ENCODE measurements around the gene OPRL1.
A peak's percentile ranks its signal among the peaks of the same experiment; 100 is the strongest.

The OPRL1 gene

GRCh38 chr20:64101731-64102621, 22.1 kb downstream of the OPRL1 start (continued):
- no peak for TF ChIP-seq ZNF280C (tag by site-specific recombination; IDR thresholded peaks at IDR 0.05)
- no peak for TF ChIP-seq SETDB1 (IDR thresholded peaks at IDR 0.05; ENCODE audit: insufficient read length, low read length)
- TF ChIP-seq ZNF707 (tag by site-specific recombination; IDR thresholded peaks at IDR 0.05): no peak
- TF ChIP-seq ZNF146 (tag by site-specific recombination; IDR thresholded peaks at IDR 0.05): no peak
- TF ChIP-seq YY2 (tag by site-specific recombination; IDR thresholded peaks at IDR 0.05): no peak
- no peak for TF ChIP-seq PRDM10 (tag by site-specific recombination; IDR thresholded peaks at IDR 0.05)
- TF ChIP-seq TCF7L2 (IDR thresholded peaks at IDR 0.05; ENCODE audit: borderline replicate concordance, low read depth, low read length): no peak
- peak; percentile 39; the same call in 1 of the 2 replicates for TF ChIP-seq ZNF76 (tag by site-specific recombination; IDR thresholded peaks at IDR 0.05; ENCODE audit: borderline replicate concordance, low read depth)
- no peak for TF ChIP-seq ZNF26 (tag by site-specific recombination; IDR thresholded peaks at IDR 0.05)
- no peak for TF ChIP-seq ZNF629 (tag by site-specific recombination; IDR thresholded peaks at IDR 0.05)
- peak; percentile 93 for TF ChIP-seq ZNF692 (tag by site-specific recombination; IDR thresholded peaks at IDR 0.05)
- TF ChIP-seq ZNF544 (tag by site-specific recombination; IDR thresholded peaks at IDR 0.05): no peak
- TF ChIP-seq ZNF433 (tag by site-specific recombination; IDR thresholded peaks at IDR 0.05; ENCODE audit: low read depth): no peak
- no peak for TF ChIP-seq TSHZ1 (tag by site-specific recombination; IDR thresholded peaks at IDR 0.05; ENCODE audit: borderline replicate concordance)
- no peak for TF ChIP-seq ZSCAN23 (tag by site-specific recombination; IDR thresholded peaks at IDR 0.05)
- no peak for TF ChIP-seq ZNF610 (tag by site-specific recombination; IDR thresholded peaks at IDR 0.05; ENCODE audit: borderline replicate concordance)
- TF ChIP-seq ZFP41 (tag by site-specific recombination; IDR thresholded peaks at IDR 0.05; ENCODE audit: borderline replicate concordance): no peak
- TF ChIP-seq GLIS1 (tag by site-specific recombination; IDR thresholded peaks at IDR 0.05): peak; percentile 28; the same call in 1 of the 2 replicates
- no peak for TF ChIP-seq ZEB2 (tag by site-specific recombination; IDR thresholded peaks at IDR 0.05)
- TF ChIP-seq ZNF426 (tag by site-specific recombination; IDR thresholded peaks at IDR 0.05): no peak
- no peak for TF ChIP-seq INSM2 (tag by site-specific recombination; IDR thresholded peaks at IDR 0.05)

Measured in HEK293 (cell line).